ENCODE measurements around the gene SMIM5.

Gene SMIM5

DNA sequence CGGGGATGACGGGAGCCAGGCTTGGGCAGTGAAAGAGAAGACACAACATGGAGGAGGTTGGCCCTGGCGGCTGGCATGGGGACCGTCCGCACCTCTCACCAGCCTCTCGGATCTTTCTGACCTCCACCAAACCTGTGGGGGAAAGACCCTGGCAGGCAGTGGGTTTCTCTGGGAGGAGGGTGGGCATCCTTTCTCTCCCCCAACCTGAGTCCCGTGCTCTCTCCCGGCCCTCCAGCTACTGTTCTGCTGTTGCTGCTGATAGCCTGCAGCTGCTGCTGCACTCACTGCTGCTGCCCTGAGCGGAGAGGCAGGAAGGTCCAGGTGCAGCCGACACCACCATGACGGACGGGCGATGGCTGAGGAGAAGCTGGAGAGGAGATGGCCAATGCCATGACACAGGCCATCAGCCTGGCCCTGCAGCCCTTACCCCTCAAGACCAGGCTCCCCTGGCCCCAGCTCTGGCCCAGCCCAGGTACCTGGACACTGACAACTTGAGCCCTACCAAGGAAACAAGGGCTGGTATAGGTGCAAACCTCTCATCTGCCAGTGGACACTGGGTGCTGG, 7.4 kb downstream of the SMIM5 start:
- DNase-seq (ENCODE audit: low read depth) = no peak

DNA sequence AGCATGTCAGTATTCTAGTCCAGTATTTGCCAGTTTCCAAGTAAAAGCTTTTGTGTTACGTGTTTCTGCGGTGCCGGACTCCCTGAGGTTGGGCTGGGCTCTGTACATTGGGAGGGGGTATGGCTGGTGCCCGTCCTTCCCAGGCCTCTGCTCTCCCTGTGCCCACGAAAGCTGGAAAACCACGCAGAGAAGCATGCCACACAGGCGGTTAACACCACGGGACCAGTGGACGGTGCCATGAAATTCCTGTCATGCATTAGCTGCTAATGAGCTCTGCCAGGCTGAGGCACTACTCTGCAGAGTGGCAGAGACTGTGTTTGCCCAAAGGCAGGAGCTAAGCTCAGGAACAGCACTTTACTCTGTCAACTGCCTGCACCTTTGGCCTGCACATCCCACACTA, 8.1 kb downstream of the SMIM5 start:
- no peak for DNase-seq (ENCODE audit: low read depth)

DNA sequence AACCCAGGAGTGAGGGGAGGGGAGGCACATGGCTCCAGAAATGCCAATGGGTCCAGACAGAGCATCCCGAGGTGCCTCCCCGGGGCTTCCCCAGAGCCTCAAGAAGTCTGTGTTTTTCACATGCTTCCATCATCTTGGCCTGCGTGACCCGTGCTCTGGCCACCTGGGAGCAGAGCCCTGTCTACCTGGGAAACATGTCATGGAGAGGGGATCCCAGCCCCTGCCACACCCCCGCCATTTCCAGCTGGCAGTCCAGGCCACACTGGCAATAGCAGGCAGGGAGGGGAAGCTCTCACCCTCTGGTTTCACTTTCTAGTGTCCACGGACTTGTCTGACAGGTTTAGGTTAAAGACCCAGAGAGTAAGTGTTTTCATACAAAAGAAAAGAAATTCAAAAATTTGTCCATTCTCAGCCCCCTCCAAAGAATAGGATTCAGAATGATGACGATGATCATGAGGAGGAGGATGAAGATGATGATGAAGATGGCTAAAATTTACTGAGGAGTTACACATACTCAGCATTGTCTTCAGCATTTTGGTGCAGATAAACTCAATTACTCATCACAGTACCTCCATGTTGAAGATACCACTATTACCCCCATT, 9.0 kb downstream of the SMIM5 start:
- no peak for DNase-seq (ENCODE audit: low read depth)

DNA sequence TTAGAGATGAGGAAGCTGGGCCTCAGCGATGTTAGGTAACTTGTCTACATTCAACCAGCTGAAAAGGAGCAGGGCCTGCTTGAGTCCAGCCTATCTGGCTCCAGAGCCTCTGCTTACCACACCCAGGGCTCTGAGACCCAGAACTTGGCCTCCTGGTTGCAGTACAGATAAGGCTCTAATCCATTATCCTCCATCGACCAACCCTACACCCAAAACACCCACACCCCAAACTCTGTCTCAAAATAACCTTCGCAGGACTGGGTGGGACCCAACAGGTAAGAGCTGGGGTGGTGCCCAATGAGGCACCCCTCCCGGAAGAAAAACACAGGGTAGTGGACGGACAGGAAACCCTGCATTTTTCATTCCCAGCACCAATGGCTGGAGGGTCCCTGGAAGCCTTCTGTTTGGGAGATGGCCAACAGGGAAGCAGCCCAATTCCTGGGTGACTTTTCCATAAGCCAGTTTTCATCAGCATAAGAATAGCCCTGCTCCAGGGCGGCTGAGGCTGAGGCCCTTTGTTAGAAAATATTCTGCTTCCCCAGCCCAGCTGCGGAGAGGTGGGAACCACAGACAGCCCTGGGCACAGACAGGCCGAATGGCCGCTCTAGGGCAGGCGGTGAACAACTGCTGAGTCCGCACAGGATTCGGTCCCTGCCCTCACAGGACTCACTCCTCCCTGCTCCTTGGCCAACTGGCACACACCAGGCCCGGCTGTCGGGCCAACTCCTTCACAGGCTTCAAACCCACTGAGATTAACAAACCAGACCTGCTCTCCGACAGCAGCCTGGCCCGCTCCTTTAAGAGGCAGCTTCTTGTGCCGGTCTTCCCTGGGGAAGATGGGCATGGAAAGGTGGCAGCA, 9.8 kb downstream of the SMIM5 start:
- DNase-seq (ENCODE audit: low read depth) = no peak

DNA sequence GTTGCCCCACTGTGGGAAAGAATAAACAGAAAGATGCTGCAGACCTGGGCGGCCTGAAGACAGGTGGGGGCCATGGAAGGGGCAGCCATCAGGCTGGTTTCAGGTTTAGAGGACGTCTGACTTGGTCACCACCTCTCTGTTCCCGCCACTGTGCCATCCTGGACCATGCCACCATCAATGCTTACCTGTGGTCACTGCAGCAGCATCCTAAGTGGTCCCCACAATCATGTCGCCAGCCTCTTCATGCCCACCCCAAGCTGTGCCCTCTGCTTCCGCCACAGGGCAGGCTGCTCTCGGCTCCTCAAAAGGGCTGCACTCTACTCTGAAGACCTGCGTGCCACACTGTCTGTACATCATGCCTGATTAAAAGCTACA, 10.4 kb downstream of the SMIM5 start:
- DNase-seq (ENCODE audit: low read depth) = no peak

GRCh38 chr17:75645501-75645888, 12.3 kb downstream of the SMIM5 start:
- DNase-seq (ENCODE audit: low read depth) = no peak

GRCh38 chr17:75645889-75646637, 12.8 kb downstream of the SMIM5 start:
- no peak for DNase-seq (ENCODE audit: low read depth)

DNA sequence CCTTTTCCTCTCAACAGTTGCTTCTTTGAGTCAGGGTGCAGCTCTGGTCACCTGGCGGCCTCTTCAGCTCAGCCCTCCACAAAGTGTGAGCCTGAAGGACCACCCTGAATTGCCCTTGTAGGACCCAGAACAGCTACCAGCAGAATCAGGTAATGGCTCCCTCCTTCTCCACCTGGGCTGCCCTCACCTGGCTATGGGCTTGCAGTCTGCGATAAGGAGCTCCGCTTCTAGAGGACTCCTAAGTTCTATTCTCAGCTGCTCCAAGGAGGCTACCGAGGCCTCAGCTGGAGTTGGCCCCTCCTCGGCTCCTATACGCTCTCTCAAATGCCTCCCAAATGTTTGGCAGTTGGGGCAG, 13.4 kb downstream of the SMIM5 start:
- DNase-seq (ENCODE audit: low read depth) = no peak

DNA sequence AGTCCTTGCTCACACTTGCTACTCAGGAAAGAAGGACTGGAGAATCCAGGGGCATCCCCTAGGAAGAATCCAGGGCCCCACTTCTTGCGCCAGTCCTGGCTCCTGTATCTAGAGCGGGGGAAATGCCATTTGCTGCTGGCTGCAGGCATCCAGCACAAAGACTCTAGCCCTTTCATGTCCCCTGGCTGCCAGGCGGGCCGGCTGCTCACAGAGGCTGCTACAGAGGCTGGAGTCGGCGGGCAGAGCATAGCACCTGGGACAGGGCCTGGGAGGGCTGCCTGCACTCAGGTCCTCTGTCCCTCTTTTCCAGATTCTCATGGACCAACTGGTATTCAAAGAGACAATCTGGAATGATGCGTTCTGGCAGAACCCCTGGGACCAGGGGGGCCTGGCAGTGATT, 13.8 kb downstream of the SMIM5 start:
- DNase-seq (ENCODE audit: low read depth) = no peak

DNA sequence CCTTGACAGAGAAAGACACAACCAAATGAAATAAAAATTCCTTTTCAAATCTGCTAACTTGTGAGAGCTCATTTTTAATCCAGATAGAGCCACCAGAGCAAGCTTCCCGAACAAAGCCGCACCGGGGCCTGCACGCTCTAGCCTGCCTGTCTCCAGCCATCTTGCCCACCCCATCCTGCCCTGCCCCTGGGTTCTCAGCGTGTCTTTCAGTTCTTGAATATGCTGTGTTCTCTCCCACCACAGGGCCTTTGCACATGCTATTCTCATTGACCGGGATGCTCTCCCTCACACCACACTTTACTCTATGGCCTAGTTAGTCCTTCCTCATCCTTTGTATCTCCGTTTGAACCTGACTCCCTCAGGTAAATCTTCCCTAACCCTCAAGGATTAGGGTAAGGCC, 14.7 kb downstream of the SMIM5 start:
- no peak for DNase-seq (ENCODE audit: low read depth)

GRCh38 chr17:75649687-75650086, 16.5 kb downstream of the SMIM5 start:
- no peak for DNase-seq (ENCODE audit: low read depth)

GRCh38 chr17:75650874-75651273, 17.6 kb downstream of the SMIM5 start:
- no peak for DNase-seq (ENCODE audit: low read depth)

DNA sequence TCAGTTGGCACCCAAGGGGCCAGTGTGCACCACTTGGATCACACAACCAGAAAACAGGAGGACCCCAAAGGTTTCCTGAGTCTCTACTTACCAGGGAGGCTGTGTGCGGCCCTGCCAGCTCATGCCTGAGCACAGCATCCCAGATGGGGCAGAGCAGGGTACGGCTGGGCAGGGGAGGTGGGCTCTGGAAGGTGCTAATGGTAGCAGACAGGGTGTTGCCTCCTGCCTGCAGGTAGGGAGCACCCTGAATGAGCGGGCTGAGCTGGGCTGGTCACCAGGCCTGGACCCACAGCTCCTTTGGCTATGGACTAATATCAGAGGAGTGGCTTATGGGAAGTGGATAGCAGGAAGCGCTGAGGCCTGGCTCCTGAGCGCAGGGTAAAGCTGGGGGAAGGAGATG, 19.1 kb downstream of the SMIM5 start:
- DNase-seq (ENCODE audit: low read depth) = no peak

DNA sequence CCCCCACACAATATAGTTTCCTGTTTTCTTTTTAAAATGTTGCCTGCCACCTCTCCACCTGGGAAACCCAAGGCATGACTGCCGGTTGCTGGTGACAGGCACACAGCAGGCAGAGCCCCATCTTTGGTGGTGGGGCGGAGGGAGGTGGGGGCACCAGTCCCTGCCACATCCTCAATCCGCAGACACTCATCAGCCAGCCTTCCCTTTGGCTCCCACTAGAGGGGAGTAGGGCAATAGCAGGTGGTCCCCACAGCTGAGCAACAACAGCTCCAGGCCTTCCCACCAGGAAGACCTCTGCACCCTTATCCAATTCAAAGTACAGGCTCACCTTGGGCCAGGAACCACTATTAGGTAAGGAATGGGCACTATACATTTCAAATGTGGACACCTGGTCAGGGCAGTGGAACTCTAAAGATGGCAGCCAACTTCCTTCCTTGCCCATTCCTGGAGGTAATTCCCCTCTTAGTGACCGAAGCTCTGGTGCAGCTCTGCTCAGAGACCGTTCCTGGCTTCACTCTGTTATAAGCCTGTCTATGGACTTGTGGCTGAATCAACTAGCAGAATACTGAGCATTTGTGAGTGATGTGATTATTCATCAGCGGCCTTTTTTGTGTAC, 19.8 kb downstream of the SMIM5 start:
- no peak for DNase-seq (ENCODE audit: low read depth)

- no peak for DNase-seq (ENCODE audit: low read depth)
Observed at GRCh38 chr17:75654176-75654575, 20.9 kb downstream of the SMIM5 start.

DNA sequence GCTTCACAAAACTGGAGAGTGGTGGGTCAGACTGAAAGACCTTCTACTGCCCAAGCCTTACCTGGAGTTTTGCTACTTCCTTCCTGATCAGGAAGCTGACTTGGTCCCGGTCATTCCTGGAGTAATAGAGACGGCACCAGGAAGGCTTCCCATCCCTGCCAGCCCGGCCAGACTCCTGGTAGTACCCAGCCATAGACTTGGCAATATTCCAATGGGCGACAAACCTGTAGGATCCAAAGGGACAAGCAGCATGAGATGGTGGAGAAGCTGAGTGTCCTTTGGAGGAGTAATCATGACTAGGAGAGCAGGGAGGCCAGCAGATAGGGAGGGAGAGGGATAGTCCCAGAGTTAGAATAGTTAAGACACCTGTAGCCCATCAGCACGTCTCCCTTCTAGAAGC, 25.0 kb downstream of the SMIM5 start:
- no peak for DNase-seq (ENCODE audit: low read depth)

GRCh38 chr17:75661531-75661930, 28.3 kb downstream of the SMIM5 start:
- no peak for DNase-seq (ENCODE audit: low read depth)

GRCh38 chr17:75662511-75662910, 29.3 kb downstream of the SMIM5 start:
- DNase-seq (ENCODE audit: low read depth) = no peak

GRCh38 chr17:75664099-75664549, 30.9 kb downstream of the SMIM5 start:
- no peak for DNase-seq (ENCODE audit: low read depth)

DNA sequence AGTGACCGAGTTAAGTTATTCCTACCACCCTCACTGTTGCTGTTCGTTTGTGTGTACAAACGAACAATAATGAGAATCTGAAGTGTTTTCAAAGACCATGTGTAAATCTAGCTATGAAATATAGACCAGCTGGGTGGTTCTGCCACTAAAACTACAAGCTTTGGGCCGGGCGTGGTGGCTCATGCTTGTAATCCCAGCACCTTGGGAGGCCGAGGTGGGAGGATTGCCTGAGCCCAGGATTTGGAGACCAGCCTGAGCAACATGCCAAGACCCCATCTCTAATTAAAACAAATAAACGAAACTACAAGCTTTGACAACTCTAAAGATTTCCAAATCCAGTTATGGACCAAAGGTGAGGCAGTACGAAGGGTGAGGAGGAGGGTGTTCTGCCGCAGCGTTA, 32.7 kb downstream of the SMIM5 start:
- no peak for DNase-seq (ENCODE audit: low read depth)

- peak; percentile 96 for DNase-seq (ENCODE audit: low read depth)
Observed at GRCh38 chr17:75666959-75667790, 33.9 kb downstream of the SMIM5 start, which contains the start of the genes RECQL5 and SAP30BP. Gene RECQL5 (minus strand): TSS chr17:75667154. CDS start chr17:75666557, 597 bp downstream. Gene SAP30BP (plus strand): TSS chr17:75667338. CDS start chr17:75667373, 35 bp downstream.
